GM12878 (cell line): ENCODE results near the gene CFAP107. TPM values are rescaled to one million over a fixed set of nuclear protein-coding genes. Genes with fewer than 3 reads are reported as not detected.

Experiments
- ATAC-seq: fragments of 200-7000 bp; cut with Tn5 transposase; 3 replicates; pipeline ENCODE4 v1.9.1; 2020; ENCODE audit warnings: mild to moderate bottlenecking, moderate library complexity
- BruUV-seq: library from RNA; stranded (reverse); fragments of 400-500 nt; replicated peaks from 2 replicates; lab custom pipeline; 2021; lab: Mats Ljungman, UMichigan
- CTCF ChIA-PET: fragments of 300-600 bp; sonication (Branson Sonifier 250); formaldehyde crosslinking; extraction: SDS; loops from one replicate; lab custom pipeline; 2021; ENCODE audit warnings: inconsistent platforms; lab: Yijun Ruan, JAX
- POLR2A ChIA-PET: fragments of 350-600 bp; formaldehyde crosslinking; extraction: SDS; loops from one replicate; lab custom pipeline; 2021; ENCODE audit warnings: inconsistent platforms; lab: Charles Lee
- RAD21 ChIA-PET: fragments of 300-600 bp; sonication (Branson Sonifier 250); formaldehyde crosslinking; loops from one replicate; lab custom pipeline; 2023; ENCODE audit warnings: antibody characterized with exemption; ENCODE audit not compliant: unreplicated experiment; lab: Charles Lee
- SMC1A ChIA-PET: fragments of 300-600 bp; sonication (Branson Sonifier 250); formaldehyde crosslinking; loops from one replicate; lab custom pipeline; 2023; ENCODE audit not compliant: unreplicated experiment, uncharacterized antibody; lab: Charles Lee
- DNase-seq: peaks from one replicate; pipeline ENCODE4 v3.0.0-alpha.2; 2011; ENCODE audit warnings: low read depth, low spot score
- FAIRE-seq: peaks from 3 replicates; lab custom pipeline; 2011; peaks lifted over from hg19 to GRCh38; lab: Jason Lieb, UNC
- H2AFZ ChIP-seq: 2 replicates; pipeline ENCODE4 v1.6.0; 2011; ENCODE audit warnings: low read depth, low read length, control low read depth; ENCODE audit not compliant: control insufficient read depth
- H3K27ac ChIP-seq: 2 replicates; pipeline ENCODE4 v1.5.1; 2011; ENCODE audit warnings: control low read depth; ENCODE audit not compliant: control insufficient read depth, insufficient read depth
- H3K27me3 ChIP-seq, 2 experiments: replicated peaks in 1 of 2; 2 replicates each; pipeline versions ENCODE4 v1.6.0 to v1.6.1; 2011; ENCODE audit warnings: low read length in 1 of 2; ENCODE audit not compliant: control insufficient read depth in 2 of 2, insufficient read depth in 2 of 2
- H3K36me3 ChIP-seq, 2 experiments: 2 replicates each; pipeline ENCODE4 v1.5.1; 2011; ENCODE audit warnings: low read length in 1 of 2; ENCODE audit not compliant: control insufficient read depth in 2 of 2, insufficient read depth in 2 of 2
- H3K4me1 ChIP-seq: 2 replicates; pipeline ENCODE4 v1.6.1; 2011; ENCODE audit warnings: mild to moderate bottlenecking, low read length, moderate library complexity, mixed read lengths; ENCODE audit not compliant: control insufficient read depth, insufficient read depth
- H3K4me2 ChIP-seq: 2 replicates; pipeline ENCODE4 v1.6.0; 2011; ENCODE audit warnings: control low read depth; ENCODE audit not compliant: control insufficient read depth, insufficient read depth
- H3K4me3 ChIP-seq: fragments of 200-600 bp; sonication (generic); 2 replicates; pipeline ENCODE4 v1.5.1; 2016
- H3K79me2 ChIP-seq: 2 replicates; pipeline ENCODE4 v1.6.0; 2011; ENCODE audit warnings: low read length; ENCODE audit not compliant: control insufficient read depth, insufficient read depth
- H3K9ac ChIP-seq: 2 replicates; pipeline ENCODE4 v1.8.0; 2011; ENCODE audit warnings: low read length, control low read depth, mixed read lengths; ENCODE audit not compliant: control insufficient read depth, insufficient read depth
- H3K9me3 ChIP-seq: replicated peaks from 3 replicates; pipeline ENCODE4 v1.5.1; 2011; ENCODE audit warnings: mild to moderate bottlenecking, low read length; ENCODE audit not compliant: control insufficient read depth, insufficient read depth
- H4K20me1 ChIP-seq: 2 replicates; pipeline ENCODE4 v1.6.0; 2011; ENCODE audit not compliant: control insufficient read depth, insufficient read depth
- BACH1 ChIP-seq: fragments of 450-650 bp; IDR thresholded peaks from 2 replicates; pipeline ENCODE4 v1.6.1; 2017; ENCODE audit warnings: mild to moderate bottlenecking, borderline replicate concordance
- BRCA1 ChIP-seq: IDR thresholded peaks from 2 replicates; pipeline ENCODE4 v1.6.1; 2011; ENCODE audit warnings: low read depth, low read length, improper control_type of control experiment
- CEBPB ChIP-seq, 2 experiments: fragments of 150-350 bp in 1 of 2; IDR thresholded peaks; 2 replicates each; pipeline ENCODE4 v1.6.1; 2012 to 2014; ENCODE audit warnings: low read depth in 2 of 2, low read length in 2 of 2, borderline replicate concordance in 1 of 2, inconsistent platforms in 1 of 2
- EP300 ChIP-seq, 2 experiments: fragments of 150-350 bp in 1 of 2; IDR thresholded peaks; 2 replicates each; pipeline ENCODE4 v1.6.1; 2011 to 2012; ENCODE audit warnings: low read depth in 2 of 2, low read length in 2 of 2, borderline replicate concordance in 1 of 2, improper control_type of control experiment in 1 of 2, inconsistent platforms in 1 of 2; ENCODE audit not compliant: control insufficient read depth in 1 of 2
- ETV6 ChIP-seq, 2 experiments: fragments of 450-650 bp in 1 of 2; IDR thresholded peaks in 1 of 2; conservative IDR thresholded peaks in 1 of 2; 2 replicates each; pipeline ENCODE4 v1.6.1; 2014; ENCODE audit warnings: antibody characterized with exemption in 1 of 2, borderline replicate concordance in 1 of 2, low read depth in 1 of 2, mild to moderate bottlenecking in 1 of 2, moderate library complexity in 1 of 2
- HDGF ChIP-seq: fragments of 450-650 bp; IDR thresholded peaks from 2 replicates; pipeline ENCODE4 v1.6.1; 2016; ENCODE audit warnings: antibody characterized with exemption
- IRF3 ChIP-seq: fragments of 450-650 bp; IDR thresholded peaks from 2 replicates; pipeline ENCODE4 v1.6.1; 2014; ENCODE audit warnings: mild to moderate bottlenecking
- NBN ChIP-seq: fragments of 450-650 bp; IDR thresholded peaks from 2 replicates; pipeline ENCODE4 v1.6.1; 2016
- NFXL1 ChIP-seq: fragments of 450-650 bp; IDR thresholded peaks from 2 replicates; pipeline ENCODE4 v1.6.1; 2017; ENCODE audit warnings: antibody characterized with exemption, mild to moderate bottlenecking, borderline replicate concordance
- NR2F1 ChIP-seq: fragments of 450-650 bp; conservative IDR thresholded peaks from 2 replicates; pipeline ENCODE4 v1.6.1; 2017; ENCODE audit warnings: mild to moderate bottlenecking
- POU2F2 ChIP-seq: IDR thresholded peaks from 3 replicates; pipeline ENCODE4 v1.6.1; 2011; ENCODE audit warnings: low read depth, mild to moderate bottlenecking, low read length, borderline replicate concordance
- RBBP5 ChIP-seq: fragments of 200-600 bp; sonication (generic); conservative IDR thresholded peaks from 2 replicates; pipeline ENCODE4 v1.6.1; 2016
- RUNX3 ChIP-seq: IDR thresholded peaks from 2 replicates; pipeline ENCODE4 v1.6.1; 2012; ENCODE audit warnings: low read length, inconsistent platforms
- SP1 ChIP-seq: IDR thresholded peaks from one replicate; pipeline ENCODE4 v1.6.1; 2011; ENCODE audit warnings: low read depth, low read length
- SREBF2 ChIP-seq: IDR thresholded peaks from 2 replicates; pipeline ENCODE4 v1.6.1; 2012; ENCODE audit warnings: mild to moderate bottlenecking, low read length
- WGBS: methylation state at CpG from one replicate; pipeline ENCODE4 v1.1.6; 2016; ENCODE audit warnings: low lambda C conversion rate; ENCODE audit not compliant: insufficient replicate concordance, insufficient coverage; ENCODE audit errors: missing lambda C conversion rate; 5-methylcytosine and 5-hydroxymethylcytosine counted together
- in situ Hi-C: fragments of 300-500 bp; cut with MboI; formaldehyde crosslinking; loops from 9 replicates; pipeline ENCODE4 v1.14.3; 2018; ENCODE audit warnings: mixed read lengths
- intact Hi-C: fragments of 100-400 bp; cut with micrococcal nuclease; formaldehyde crosslinking; loops from one replicate; pipeline ENCODE4 v1.14.2; 2022; ENCODE audit not compliant: unreplicated experiment
- polyA plus RNA-seq, 11 experiments: library from polyadenylated mRNA; depleted of rRNA in 4 of 11; unstranded in 6 of 11; stranded (reverse) in 5 of 11; fragments of >200 nt; fragmentation: Nextera tagmentation in 4 of 11; fragmentation: Illumina TruSeq in 1 of 11; extraction: Ambion mirVana in 4 of 11; extraction: Trizol in 1 of 11; gene quantifications; 1 replicate in 1 of 11; 2 replicates in 10 of 11; pipeline versions ENCODE4 v1.2.1 to v1.2.3, GENCODE V29; 2011 to 2016; ENCODE audit warnings: inconsistent platforms in 2 of 11, missing spikeins in 2 of 11, low read depth in 1 of 11
- total RNA-seq, 4 experiments: library from RNA; depleted of rRNA in 3 of 4; stranded (reverse); fragments of >200 nt in 3 of 4; fragmentation: Illumina TruSeq in 1 of 4; extraction: Trizol in 1 of 4; gene quantifications; 2 replicates each; pipeline versions ENCODE4 v1.2.1 to v1.2.3, GENCODE V29; 2013 to 2021
- TF ChIP-seq, protein P1 (sequence below): fragments of 450-650 bp; IDR thresholded peaks from 2 replicates; pipeline ENCODE4 v1.6.1; 2016; ENCODE audit warnings: mild to moderate bottlenecking, moderate library complexity, borderline replicate concordance

Gene CFAP107
- total and polyA plus RNA-seq, 10 of the 15 experiments (the other 5 are each of a cell fraction or from before 2014, with no cell fraction given) = not detected

DNA sequence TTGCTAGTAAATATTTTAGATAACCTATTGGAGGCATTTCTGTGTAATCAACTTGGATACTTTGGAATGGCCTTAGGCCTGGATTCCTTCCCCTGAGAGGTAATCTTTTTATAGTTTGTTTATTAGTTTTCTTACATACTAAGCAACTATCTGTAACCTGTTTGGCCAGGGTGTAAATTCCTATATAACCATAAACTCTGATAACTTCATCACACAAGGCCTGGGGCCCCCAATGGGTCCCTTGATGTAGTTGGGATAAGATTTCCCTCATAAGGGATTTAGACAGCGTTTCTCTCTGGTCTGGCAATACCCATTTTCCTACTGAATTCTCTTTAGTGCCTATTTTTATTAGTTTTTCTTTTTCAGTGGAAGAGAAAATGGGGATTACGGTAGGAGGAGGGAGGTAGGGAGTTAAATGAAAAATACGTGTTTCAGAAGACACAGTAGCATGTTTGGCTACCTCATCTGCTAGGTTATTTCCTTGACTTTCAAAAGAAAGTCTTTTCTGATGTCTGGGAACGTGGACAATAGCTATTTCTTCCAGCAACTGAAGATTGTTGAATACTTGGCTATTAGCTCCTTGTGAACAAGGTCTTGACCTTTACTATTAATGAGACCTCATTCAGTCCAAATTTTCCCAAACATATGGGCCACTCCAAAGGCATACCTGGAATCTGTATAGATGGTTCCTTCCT is 37.5 kb upstream of the CFAP107 start:
- no peaks in the 10 kb centered on the region for H3K4me1 ChIP-seq
- FAIRE-seq = no peak
- CTCF ChIA-PET = interaction anchor here (1.4 kb wide), 1 partner anchor 436 kb away, joined by 3 read pairs; no protein-coding TSS in a partner anchor
- no peak overlapping the region for H3K9ac ChIP-seq
- no peaks in the 10 kb centered on the region for H3K36me3 ChIP-seq
- no peak overlapping the region for H3K4me2 ChIP-seq
- no peaks in the 10 kb centered on the region for H4K20me1 ChIP-seq
- TF ChIP-seq NR2F1 (no peak), SP1 (no peak), ETV6 (conservative IDR thresholded peaks at IDR 0.05 in 1 of 2, IDR thresholded peaks at IDR 0.05 in 1 of 2; ENCODE audit: borderline replicate concordance in 1 of 2, low read depth in 1 of 2) (no peak), BRCA1 (no peak), IRF3 (no peak), NBN (no peak), POU2F2 (no peak), BACH1 (no peak), SREBF2 (no peak), EP300 (IDR thresholded peaks at IDR 0.05; ENCODE audit: borderline replicate concordance in 1 of 2, control insufficient read depth in 1 of 2, low read depth in 2 of 2, low read length in 2 of 2) (no peak), RBBP5 (no peak), RUNX3 (no peak), CEBPB (IDR thresholded peaks at IDR 0.05; ENCODE audit: borderline replicate concordance in 1 of 2, low read depth in 2 of 2, low read length in 2 of 2) (no peak), HDGF (no peak), NFXL1 (no peak)
- TF ChIP-seq, protein P1, sequence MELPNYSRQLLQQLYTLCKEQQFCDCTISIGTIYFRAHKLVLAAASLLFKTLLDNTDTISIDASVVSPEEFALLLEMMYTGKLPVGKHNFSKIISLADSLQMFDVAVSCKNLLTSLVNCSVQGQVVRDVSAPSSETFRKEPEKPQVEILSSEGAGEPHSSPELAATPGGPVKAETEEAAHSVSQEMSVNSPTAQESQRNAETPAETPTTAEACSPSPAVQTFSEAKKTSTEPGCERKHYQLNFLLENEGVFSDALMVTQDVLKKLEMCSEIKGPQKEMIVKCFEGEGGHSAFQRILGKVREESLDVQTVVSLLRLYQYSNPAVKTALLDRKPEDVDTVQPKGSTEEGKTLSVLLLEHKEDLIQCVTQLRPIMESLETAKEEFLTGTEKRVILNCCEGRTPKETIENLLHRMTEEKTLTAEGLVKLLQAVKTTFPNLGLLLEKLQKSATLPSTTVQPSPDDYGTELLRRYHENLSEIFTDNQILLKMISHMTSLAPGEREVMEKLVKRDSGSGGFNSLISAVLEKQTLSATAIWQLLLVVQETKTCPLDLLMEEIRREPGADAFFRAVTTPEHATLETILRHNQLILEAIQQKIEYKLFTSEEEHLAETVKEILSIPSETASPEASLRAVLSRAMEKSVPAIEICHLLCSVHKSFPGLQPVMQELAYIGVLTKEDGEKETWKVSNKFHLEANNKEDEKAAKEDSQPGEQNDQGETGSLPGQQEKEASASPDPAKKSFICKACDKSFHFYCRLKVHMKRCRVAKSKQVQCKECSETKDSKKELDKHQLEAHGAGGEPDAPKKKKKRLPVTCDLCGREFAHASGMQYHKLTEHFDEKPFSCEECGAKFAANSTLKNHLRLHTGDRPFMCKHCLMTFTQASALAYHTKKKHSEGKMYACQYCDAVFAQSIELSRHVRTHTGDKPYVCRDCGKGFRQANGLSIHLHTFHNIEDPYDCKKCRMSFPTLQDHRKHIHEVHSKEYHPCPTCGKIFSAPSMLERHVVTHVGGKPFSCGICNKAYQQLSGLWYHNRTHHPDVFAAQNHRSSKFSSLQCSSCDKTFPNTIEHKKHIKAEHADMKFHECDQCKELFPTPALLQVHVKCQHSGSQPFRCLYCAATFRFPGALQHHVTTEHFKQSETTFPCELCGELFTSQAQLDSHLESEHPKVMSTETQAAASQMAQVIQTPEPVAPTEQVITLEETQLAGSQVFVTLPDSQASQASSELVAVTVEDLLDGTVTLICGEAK = no peak
- SMC1A ChIA-PET = no interaction called here
- no peak overlapping the region for H2AFZ ChIP-seq
- no peak for DNase-seq
- no peaks in the 10 kb centered on the region for H3K27me3 ChIP-seq
- H3K4me3 ChIP-seq = no peak overlapping the region
- POLR2A ChIA-PET = no interaction called here
- 0% methylated on average over 4 of the region's 4 CpGs for WGBS
- no peaks in the 10 kb centered on the region for H3K79me2 ChIP-seq
- H3K9me3 ChIP-seq = no peaks in the 10 kb centered on the region; the same call in 2 of the 3 replicates
- ATAC-seq = no peak
- RAD21 ChIA-PET = no interaction called here
- H3K27ac ChIP-seq = no peak overlapping the region
- in situ Hi-C loops = no loop called here
- intact Hi-C loops = no loop called here
- no TSS peak for BruUV-seq
